ENCODE results near the gene ZSCAN16.

ZSCAN16 gene

GRCh38 chr6:28154357-28154756 is 29.9 kb downstream of the ZSCAN16 start:
- no peak overlapping the region for H3K4me3 ChIP-seq (replicated peaks; ENCODE audit: low read depth, low read length)
- no peak for DNase-seq (ENCODE audit: extremely low read depth, insufficient read length)
- TF ChIP-seq CTCF (IDR thresholded peaks at IDR 0.05; ENCODE audit: insufficient read depth, low read length, poor library complexity, severe bottlenecking), result no peak
- peaks cover 26% of the 10 kb centered on the region for H3K36me3 ChIP-seq (ENCODE audit: control insufficient read depth, insufficient read depth, low read length)
- no peaks in the 10 kb centered on the region for H3K27me3 ChIP-seq (replicated peaks; ENCODE audit: control insufficient read depth, insufficient read depth, low read length)

- DNase-seq (ENCODE audit: extremely low read depth, insufficient read length), result no peak
- no peak for TF ChIP-seq CTCF (IDR thresholded peaks at IDR 0.05; ENCODE audit: insufficient read depth, low read length, poor library complexity, severe bottlenecking)
- Histone ChIP-seq H3K4me3 (replicated peaks; ENCODE audit: low read depth, low read length) (no peak overlapping the region), H3K27me3 (replicated peaks; ENCODE audit: control insufficient read depth, insufficient read depth, low read length) (no peaks in the 10 kb centered on the region), H3K36me3 (ENCODE audit: control insufficient read depth, insufficient read depth, low read length) (peaks cover 10% of the 10 kb centered on the region)
Measured at GRCh38 chr6:28158318-28158717, 33.9 kb downstream of the ZSCAN16 start.

GRCh38 chr6:28159029-28159607 is 34.7 kb downstream of the ZSCAN16 start:
- no peaks in the 10 kb centered on the region for H3K27me3 ChIP-seq (replicated peaks; ENCODE audit: control insufficient read depth, insufficient read depth, low read length)
- H3K4me3 ChIP-seq (replicated peaks; ENCODE audit: low read depth, low read length), result no peak overlapping the region
- DNase-seq (ENCODE audit: extremely low read depth, insufficient read length), result no peak
- peaks cover 3% of the 10 kb centered on the region for H3K36me3 ChIP-seq (ENCODE audit: control insufficient read depth, insufficient read depth, low read length)
- TF ChIP-seq CTCF (IDR thresholded peaks at IDR 0.05; ENCODE audit: insufficient read depth, low read length, poor library complexity, severe bottlenecking), result no peak

- no peaks in the 10 kb centered on the region for H3K27me3 ChIP-seq (replicated peaks; ENCODE audit: control insufficient read depth, insufficient read depth, low read length)
- no peaks in the 10 kb centered on the region; the same call in 1 of the 2 replicates for H3K36me3 ChIP-seq (ENCODE audit: control insufficient read depth, insufficient read depth, low read length)
- no peak for TF ChIP-seq CTCF (IDR thresholded peaks at IDR 0.05; ENCODE audit: insufficient read depth, low read length, poor library complexity, severe bottlenecking)
- DNase-seq (ENCODE audit: extremely low read depth, insufficient read length), result no peak
- no peak overlapping the region for H3K4me3 ChIP-seq (replicated peaks; ENCODE audit: low read depth, low read length)
Measured at GRCh38 chr6:28160233-28160632, 35.8 kb downstream of the ZSCAN16 start.

GRCh38 chr6:28161410-28162079 is 37.1 kb downstream of the ZSCAN16 start:
- Histone ChIP-seq H3K4me3 (replicated peaks; ENCODE audit: low read depth, low read length) (peak overlapping the region; percentile 63), H3K27me3 (replicated peaks; ENCODE audit: control insufficient read depth, insufficient read depth, low read length) (no peaks in the 10 kb centered on the region), H3K36me3 (ENCODE audit: control insufficient read depth, insufficient read depth, low read length) (no peaks in the 10 kb centered on the region; the same call in 1 of the 2 replicates)
- peak; percentile 87 for DNase-seq (ENCODE audit: extremely low read depth, insufficient read length)
- no peak for TF ChIP-seq CTCF (IDR thresholded peaks at IDR 0.05; ENCODE audit: insufficient read depth, low read length, poor library complexity, severe bottlenecking)
